Measurements from ENCODE around the gene OR2T29.
"Not testable (repeated sequence)": the region's sequence is repeated elsewhere in the genome, so short reads cannot be mapped to it uniquely, and the experiment has no call there.

- not testable (repeated sequence) for TF ChIP-seq CREB1 (IDR thresholded peaks at IDR 0.05; ENCODE audit: low read depth); EP300 (IDR thresholded peaks at IDR 0.05; ENCODE audit: borderline replicate concordance); MAX (IDR thresholded peaks at IDR 0.05); TAF1 (IDR thresholded peaks at IDR 0.05; ENCODE audit: low read depth); RAD21 (IDR thresholded peaks at IDR 0.05; ENCODE audit: low read depth); TCF12 (IDR thresholded peaks at IDR 0.05; ENCODE audit: low read depth); YY1 (IDR thresholded peaks at IDR 0.05; ENCODE audit: low read depth); EGR1 (IDR thresholded peaks at IDR 0.05); TEAD4 (IDR thresholded peaks at IDR 0.05); CEBPB (IDR thresholded peaks at IDR 0.05); NFIC (IDR thresholded peaks at IDR 0.05); ZBTB7A (IDR thresholded peaks at IDR 0.05; ENCODE audit: low read depth)
- TF ChIP-seq, protein P1, sequence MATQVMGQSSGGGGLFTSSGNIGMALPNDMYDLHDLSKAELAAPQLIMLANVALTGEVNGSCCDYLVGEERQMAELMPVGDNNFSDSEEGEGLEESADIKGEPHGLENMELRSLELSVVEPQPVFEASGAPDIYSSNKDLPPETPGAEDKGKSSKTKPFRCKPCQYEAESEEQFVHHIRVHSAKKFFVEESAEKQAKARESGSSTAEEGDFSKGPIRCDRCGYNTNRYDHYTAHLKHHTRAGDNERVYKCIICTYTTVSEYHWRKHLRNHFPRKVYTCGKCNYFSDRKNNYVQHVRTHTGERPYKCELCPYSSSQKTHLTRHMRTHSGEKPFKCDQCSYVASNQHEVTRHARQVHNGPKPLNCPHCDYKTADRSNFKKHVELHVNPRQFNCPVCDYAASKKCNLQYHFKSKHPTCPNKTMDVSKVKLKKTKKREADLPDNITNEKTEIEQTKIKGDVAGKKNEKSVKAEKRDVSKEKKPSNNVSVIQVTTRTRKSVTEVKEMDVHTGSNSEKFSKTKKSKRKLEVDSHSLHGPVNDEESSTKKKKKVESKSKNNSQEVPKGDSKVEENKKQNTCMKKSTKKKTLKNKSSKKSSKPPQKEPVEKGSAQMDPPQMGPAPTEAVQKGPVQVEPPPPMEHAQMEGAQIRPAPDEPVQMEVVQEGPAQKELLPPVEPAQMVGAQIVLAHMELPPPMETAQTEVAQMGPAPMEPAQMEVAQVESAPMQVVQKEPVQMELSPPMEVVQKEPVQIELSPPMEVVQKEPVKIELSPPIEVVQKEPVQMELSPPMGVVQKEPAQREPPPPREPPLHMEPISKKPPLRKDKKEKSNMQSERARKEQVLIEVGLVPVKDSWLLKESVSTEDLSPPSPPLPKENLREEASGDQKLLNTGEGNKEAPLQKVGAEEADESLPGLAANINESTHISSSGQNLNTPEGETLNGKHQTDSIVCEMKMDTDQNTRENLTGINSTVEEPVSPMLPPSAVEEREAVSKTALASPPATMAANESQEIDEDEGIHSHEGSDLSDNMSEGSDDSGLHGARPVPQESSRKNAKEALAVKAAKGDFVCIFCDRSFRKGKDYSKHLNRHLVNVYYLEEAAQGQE (IDR thresholded peaks at IDR 0.05; ENCODE audit: low read depth), result not testable (repeated sequence)
Measured at GRCh38 chr1:248562672-248563071, at the start of gene OR2T29.
